IPS-15b (cell line): ENCODE data around the gene OR13C2.

ENCODE experiments used
- H3K27me3 ChIP-seq: one replicate; pipeline ENCODE4 v1.6.1; 2013; ENCODE audit warnings: low read length; ENCODE audit not compliant: control insufficient read depth, insufficient read depth
- H3K36me3 ChIP-seq: one replicate; pipeline ENCODE4 v1.6.1; 2013; ENCODE audit warnings: low read length; ENCODE audit not compliant: control insufficient read depth, insufficient read depth
- H3K4me1 ChIP-seq: one replicate; pipeline ENCODE4 v1.6.1; 2013; ENCODE audit warnings: mild to moderate bottlenecking, low read length; ENCODE audit not compliant: control insufficient read depth, insufficient read depth
- H3K4me3 ChIP-seq: one replicate; pipeline ENCODE4 v1.5.1; 2013; ENCODE audit warnings: low read depth, low read length
- H3K9ac ChIP-seq: one replicate; pipeline ENCODE4 v1.6.1; 2013; ENCODE audit warnings: low read depth, mild to moderate bottlenecking, low read length
- H3K9me3 ChIP-seq: one replicate; pipeline ENCODE4 v1.6.1; 2013; ENCODE audit warnings: mild to moderate bottlenecking, low read length; ENCODE audit not compliant: control insufficient read depth, insufficient read depth

The OR13C2 gene

DNA sequence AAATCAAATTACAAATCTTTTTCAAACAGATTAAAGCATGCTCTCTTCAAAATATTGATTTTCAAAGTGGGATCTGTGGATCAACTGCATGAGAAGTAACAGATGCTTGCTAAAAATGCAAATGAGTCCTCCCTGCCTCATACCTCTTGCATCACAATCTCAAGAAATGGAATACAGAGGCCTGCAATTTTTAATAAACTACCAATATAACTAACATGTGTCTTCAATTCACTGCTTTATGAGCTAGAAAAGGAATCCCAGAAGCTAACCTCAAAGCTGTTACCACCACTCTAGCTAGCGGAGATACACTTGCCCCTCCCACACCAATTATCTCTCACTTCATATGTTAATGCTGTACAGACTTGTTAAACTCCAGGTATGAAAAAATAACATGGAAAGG lies 15.8 kb downstream of the OR13C2 start:
- Histone ChIP-seq H3K9ac (no peak overlapping the region), H3K4me1 (no peaks in the 10 kb centered on the region), H3K4me3 (no peak overlapping the region), H3K36me3 (no peaks in the 10 kb centered on the region), H3K9me3 (no peaks in the 10 kb centered on the region), H3K27me3 (no peaks in the 10 kb centered on the region)

DNA sequence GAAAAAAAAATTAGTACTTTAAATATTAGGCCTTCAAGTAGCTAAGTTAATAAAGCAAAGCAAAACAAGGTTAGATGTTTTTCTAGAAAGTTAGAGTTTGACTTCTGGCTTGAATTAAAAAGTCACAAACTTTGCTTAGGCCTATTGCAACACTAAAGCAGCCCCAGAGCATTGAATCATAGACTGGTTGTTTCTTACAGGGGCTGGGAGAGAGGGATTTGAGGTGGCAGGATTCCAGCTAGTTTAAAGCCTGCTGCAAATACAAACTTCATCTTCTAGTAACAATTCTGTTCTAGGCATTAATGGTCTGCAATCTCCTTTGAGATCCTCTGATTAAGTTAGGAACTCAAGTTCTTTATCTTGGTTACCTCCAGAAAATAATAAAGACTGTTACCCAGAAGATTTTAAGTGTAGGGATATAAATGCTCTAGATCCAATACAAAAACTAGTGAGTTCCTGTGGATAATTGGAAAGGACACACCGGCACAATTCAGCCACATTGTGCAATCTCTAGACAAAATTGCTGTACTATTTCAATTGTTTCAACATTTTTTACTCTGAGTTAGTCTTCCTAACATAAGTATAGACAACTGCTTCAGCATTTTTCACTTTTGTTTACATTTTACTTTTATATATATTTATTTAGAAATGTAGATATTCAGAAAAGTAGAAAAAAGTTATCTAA lies 18.8 kb downstream of the OR13C2 start:
- Histone ChIP-seq H3K4me3 (no peak overlapping the region), H3K27me3 (no peaks in the 10 kb centered on the region), H3K9ac (no peak overlapping the region), H3K9me3 (no peaks in the 10 kb centered on the region), H3K4me1 (no peaks in the 10 kb centered on the region), H3K36me3 (no peaks in the 10 kb centered on the region)

DNA sequence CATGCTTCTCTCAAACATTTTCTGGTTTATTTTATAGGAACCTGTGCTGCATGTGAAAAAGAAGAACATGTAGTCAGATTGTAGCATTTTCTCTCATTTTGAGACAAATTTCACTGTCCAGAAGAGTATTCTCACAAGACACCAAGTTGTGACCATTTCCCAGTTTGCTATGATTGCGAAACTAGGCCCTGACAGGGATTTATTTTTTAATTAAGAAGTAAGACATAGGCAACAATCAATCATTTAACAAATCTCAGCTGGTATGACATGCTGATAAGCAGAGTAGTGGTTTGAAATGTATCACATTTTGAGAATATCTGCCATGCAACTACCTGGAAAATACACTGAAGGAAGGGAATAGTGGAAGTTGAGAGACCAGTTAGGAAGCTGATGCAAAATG lies 24.9 kb downstream of the OR13C2 start:
- Histone ChIP-seq H3K27me3 (no peaks in the 10 kb centered on the region), H3K4me3 (no peak overlapping the region), H3K4me1 (no peaks in the 10 kb centered on the region), H3K9ac (no peak overlapping the region), H3K9me3 (no peaks in the 10 kb centered on the region), H3K36me3 (no peaks in the 10 kb centered on the region)

DNA sequence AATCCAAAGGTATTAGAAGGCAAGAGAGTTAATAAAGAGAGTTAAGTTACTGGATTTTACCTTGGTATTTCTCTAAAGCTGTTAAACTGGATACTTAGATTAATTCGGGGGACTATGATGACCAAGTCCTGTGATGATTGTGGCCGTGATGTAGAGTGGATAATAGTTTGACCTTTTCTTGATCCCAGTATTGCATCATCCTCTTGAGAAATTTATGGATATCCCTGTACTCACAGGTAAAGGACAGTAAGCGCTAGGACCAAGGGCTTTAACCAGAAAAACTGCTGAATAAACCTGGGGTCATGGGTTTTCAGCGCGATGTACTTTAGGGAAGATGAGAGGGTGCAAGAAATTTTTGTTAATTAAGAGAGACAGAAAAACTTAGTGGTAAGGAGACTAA lies 28.2 kb downstream of the OR13C2 start:
- H3K27me3 ChIP-seq, result no peaks in the 10 kb centered on the region
- no peaks in the 10 kb centered on the region for H3K36me3 ChIP-seq
- no peaks in the 10 kb centered on the region for H3K9me3 ChIP-seq
- H3K4me1 ChIP-seq, result no peaks in the 10 kb centered on the region
- H3K9ac ChIP-seq, result no peak overlapping the region
- H3K4me3 ChIP-seq, result no peak overlapping the region

DNA sequence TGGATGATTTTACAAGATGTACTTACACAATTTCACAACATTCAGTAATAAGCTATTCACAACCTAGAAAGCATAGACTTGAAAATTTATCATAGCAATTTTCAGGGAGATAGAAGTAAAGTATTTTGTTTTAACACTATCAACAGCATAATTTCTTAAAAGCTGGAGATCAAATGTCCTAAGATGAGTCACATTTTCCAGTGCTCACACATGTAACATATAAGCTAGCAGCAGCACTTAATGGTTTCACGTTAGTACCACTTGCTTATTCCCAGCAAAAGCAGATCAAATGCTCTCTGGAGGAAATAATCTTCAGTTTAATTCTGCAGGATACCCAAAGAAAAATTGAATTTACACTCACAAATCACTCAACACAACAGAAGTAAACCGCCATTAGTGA lies 30.0 kb downstream of the OR13C2 start:
- Histone ChIP-seq H3K4me3 (no peak overlapping the region), H3K4me1 (no peaks in the 10 kb centered on the region), H3K9me3 (no peaks in the 10 kb centered on the region), H3K36me3 (no peaks in the 10 kb centered on the region), H3K9ac (no peak overlapping the region), H3K27me3 (no peaks in the 10 kb centered on the region)

DNA sequence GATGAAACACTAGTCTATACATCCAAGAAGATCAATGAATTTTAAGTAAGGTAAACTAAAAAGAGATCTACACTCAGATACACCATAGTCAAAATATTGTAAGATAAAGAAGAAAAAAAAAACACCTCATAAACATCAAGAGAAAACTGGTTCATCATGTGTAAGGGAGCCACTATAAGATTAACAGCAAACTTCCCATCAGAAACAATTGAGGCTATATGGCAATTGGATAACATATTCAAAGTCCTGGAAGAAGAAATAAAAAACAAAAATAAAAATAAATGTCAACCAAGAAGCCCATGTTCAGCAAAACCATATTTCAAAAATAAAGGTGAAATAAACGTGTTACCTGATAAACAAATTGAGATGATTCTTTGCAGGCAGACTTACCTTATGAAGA lies 32.8 kb downstream of the OR13C2 start:
- H3K36me3 ChIP-seq, result no peaks in the 10 kb centered on the region
- no peaks in the 10 kb centered on the region for H3K27me3 ChIP-seq
- no peak overlapping the region for H3K4me3 ChIP-seq
- H3K4me1 ChIP-seq, result no peaks in the 10 kb centered on the region
- H3K9me3 ChIP-seq, result no peaks in the 10 kb centered on the region
- H3K9ac ChIP-seq, result no peak overlapping the region

DNA sequence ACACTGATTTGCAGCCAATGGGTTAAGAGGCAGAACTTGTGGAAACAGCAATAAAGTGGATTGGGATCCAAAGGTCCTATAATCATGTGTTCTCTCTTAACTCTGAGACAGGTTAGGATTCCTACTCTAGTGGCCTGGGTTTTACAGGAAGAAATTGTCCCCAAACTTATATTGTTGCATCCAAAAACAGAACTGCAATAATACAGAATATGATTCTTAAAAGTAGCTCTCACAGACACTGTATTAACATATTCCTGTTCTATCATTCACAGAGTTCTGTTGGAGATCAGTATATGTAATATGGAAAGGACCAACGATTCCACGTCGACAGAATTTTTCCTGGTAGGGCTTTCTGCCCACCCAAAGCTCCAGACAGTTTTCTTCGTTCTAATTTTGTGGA lies 36.6 kb downstream of the OR13C2 start, which contains the start of gene OR13C8:
Gene OR13C8, plus strand, starts transcription at position 301 of the 400 bp plus-strand sequence. Its CDS starts 0 bp downstream, at position 301.
- Histone ChIP-seq H3K27me3 (no peaks in the 10 kb centered on the region), H3K9ac (no peak within 1 kb of the TSS), H3K9me3 (no peaks in the 10 kb centered on the region), H3K36me3 (no peaks in the 10 kb centered on the region), H3K4me1 (no peaks in the 10 kb centered on the region), H3K4me3 (no peak within 1 kb of the TSS)

DNA sequence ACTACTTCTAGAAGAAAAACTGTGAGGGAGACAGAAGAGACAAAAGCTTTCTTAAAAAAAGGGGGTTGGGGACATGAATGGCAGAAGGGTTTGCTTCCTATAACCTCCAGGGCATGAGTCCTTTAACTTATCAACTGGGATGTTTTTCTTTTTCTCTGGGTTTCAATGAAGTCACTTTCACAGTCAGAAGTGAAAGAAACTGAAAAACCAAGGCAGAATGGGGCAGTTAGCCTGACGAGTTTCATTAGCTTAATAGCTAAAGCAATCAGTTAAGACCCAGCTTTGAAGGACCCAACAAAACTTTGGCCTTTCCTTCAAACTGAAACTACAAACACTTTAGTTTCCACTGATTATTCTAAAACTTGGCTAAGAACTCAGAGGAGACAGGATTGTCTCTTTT lies 41.1 kb downstream of the OR13C2 start:
- Histone ChIP-seq H3K27me3 (no peaks in the 10 kb centered on the region), H3K36me3 (no peaks in the 10 kb centered on the region), H3K4me3 (no peak overlapping the region), H3K9me3 (no peaks in the 10 kb centered on the region), H3K4me1 (no peaks in the 10 kb centered on the region), H3K9ac (no peak overlapping the region)

DNA sequence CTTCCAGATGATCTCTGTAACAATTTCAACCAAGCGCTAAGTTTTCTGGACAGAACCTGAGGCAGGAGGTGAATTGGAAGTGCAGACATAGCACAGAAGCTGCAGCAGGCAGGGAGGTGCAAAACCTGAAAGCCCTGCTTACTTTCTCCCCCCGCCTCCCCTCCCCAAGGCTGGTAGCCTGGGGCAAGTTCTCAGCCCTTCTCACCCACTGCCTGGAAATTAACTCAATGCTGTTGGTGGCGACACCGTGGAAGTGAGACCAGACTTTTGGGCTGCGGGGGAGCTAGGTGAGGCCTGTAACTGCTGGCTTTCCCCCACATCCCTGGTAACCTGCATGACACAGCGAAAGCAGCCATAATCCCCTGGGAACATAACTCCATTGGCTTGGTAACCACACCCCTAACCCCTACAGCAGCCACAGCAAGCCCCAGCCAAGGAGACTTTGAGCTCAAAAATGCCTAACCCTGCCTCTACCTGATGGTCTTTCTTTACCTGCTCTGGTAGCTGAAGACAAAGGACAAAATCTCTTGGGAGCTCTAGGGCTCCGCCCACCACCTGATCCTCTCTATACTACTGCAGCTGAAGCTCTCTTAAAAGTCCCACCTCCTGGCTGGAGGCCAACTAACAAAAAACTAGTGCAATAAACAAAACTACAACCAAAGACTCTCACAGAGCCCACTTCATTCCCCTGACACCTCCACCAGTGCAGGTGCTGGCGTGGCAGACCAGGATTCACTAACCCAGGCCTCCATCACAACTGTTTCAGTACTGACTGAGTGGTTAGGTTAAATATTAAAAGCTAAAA lies 48.4 kb downstream of the OR13C2 start:
- H3K9me3 ChIP-seq, result no peaks in the 10 kb centered on the region
- H3K36me3 ChIP-seq, result no peaks in the 10 kb centered on the region
- no peak overlapping the region for H3K9ac ChIP-seq
- H3K4me3 ChIP-seq, result no peak overlapping the region
- no peaks in the 10 kb centered on the region for H3K27me3 ChIP-seq
- H3K4me1 ChIP-seq, result no peaks in the 10 kb centered on the region

DNA sequence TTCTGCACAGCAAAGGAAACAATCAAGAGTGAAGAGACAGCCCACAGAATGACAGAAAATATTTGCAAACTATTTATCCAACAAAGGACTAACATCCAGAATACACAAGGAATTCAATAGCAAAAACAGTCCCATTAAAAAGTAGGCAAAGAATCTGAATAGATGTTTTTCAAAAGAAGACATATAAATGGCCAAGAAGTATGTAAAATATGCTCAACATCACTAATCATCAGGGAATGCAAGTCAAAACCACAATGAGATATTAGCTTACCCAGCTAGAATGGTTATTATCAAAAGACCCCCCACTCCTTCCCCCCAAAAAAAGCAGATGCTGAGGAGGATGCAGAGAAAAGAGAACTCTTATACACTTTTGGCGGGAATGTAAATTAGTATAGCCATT lies 49.9 kb downstream of the OR13C2 start:
- no peaks in the 10 kb centered on the region for H3K9me3 ChIP-seq
- H3K4me1 ChIP-seq, result no peaks in the 10 kb centered on the region
- H3K9ac ChIP-seq, result no peak overlapping the region
- H3K36me3 ChIP-seq, result no peaks in the 10 kb centered on the region
- no peaks in the 10 kb centered on the region for H3K27me3 ChIP-seq
- H3K4me3 ChIP-seq, result no peak overlapping the region
